Peyer's patch (tissue), 4 donors: ENCODE results near the gene ATG16L2. TPM values are rescaled to one million over a fixed set of nuclear protein-coding genes. Genes with fewer than 3 reads are reported as not detected.
A peak's percentile ranks its signal among the peaks of the same experiment; 100 is the strongest.

ENCODE experiments used
- DNase-seq, 3 donors: peaks; one replicate each; pipeline ENCODE4 v3.0.0-alpha.2; 2017 to 2019
- H3K27ac ChIP-seq, 4 donors: fragments of 200-600 bp; sonication (generic); one replicate each; pipeline ENCODE4 v1.5.1; 2016 to 2019
- H3K27me3 ChIP-seq, 2 donors: fragments of 200-600 bp; sonication (generic); one replicate each; pipeline ENCODE4 v1.5.1; 2019
- H3K36me3 ChIP-seq, 3 donors: fragments of 200-600 bp; sonication (generic); one replicate each; pipeline ENCODE4 v1.5.1; 2016 to 2019
- H3K4me1 ChIP-seq, 4 donors: fragments of 200-600 bp; sonication (generic); one replicate each; pipeline ENCODE4 v1.5.1; 2016 to 2019
- H3K4me3 ChIP-seq, 4 donors: fragments of 200-600 bp; sonication (generic); 1 replicate in 3 of 4; 2 replicates in 1 of 4; pipeline ENCODE4 v1.5.1; 2016 to 2019; ENCODE audit warnings: mild to moderate bottlenecking in 1 of 4
- H3K9me3 ChIP-seq, 4 donors: fragments of 200-600 bp; sonication (generic); one replicate each; pipeline ENCODE4 v1.5.1; 2016 to 2019; ENCODE audit warnings: mild to moderate bottlenecking in 1 of 4
- CTCF ChIP-seq, 6 experiments: fragments of 450-650 bp in 4 of 6; fragments of 200-600 bp in 2 of 6; sonication (generic) in 1 of 6; IDR thresholded peaks; one replicate each; pipeline ENCODE4 v1.5.1; 2017 to 2019; ENCODE audit warnings: antibody characterized with exemption in 6 of 6, mild to moderate bottlenecking in 3 of 6, moderate library complexity in 1 of 6
- POLR2A ChIP-seq, 2 donors: fragments of 450-650 bp; IDR thresholded peaks; one replicate each; pipeline ENCODE4 v1.5.1; 2017; ENCODE audit warnings: antibody characterized with exemption in 2 of 2, mild to moderate bottlenecking in 2 of 2, moderate library complexity in 2 of 2
- total RNA-seq, 4 donors: library from RNA; depleted of rRNA; stranded (reverse); fragments of >200 nt; gene quantifications; one replicate each; pipeline ENCODE4 v1.1.0, GENCODE V29; 2016

ATG16L2 gene
- total RNA-seq: 100 to 1,000 TPM in 1 of 4 donors, 10 to 100 TPM in 3; 39.9 to 226 (median 65.0) TPM

- Histone ChIP-seq H3K9me3 (no peaks in the 10 kb centered on the region), H3K27me3 (no peaks in the 10 kb centered on the region), H3K27ac (peak within 1 kb of the TSS; percentile 94 to 97 (median 94)), H3K36me3 (peaks cover 0 to 15% (median 0%) of the 10 kb centered on the region in 3 donors), H3K4me1 (peaks cover 0 to 37% (median 8%) of the 10 kb centered on the region in 4 donors), H3K4me3 (peak within 1 kb of the TSS; percentile 76 to 90 (median 80))
- DNase-seq: peak; percentile 81 to 95 (median 93)
- TF ChIP-seq CTCF (IDR thresholded peaks at IDR 0.05) (peak; percentile 24 to 64 (median 52)), POLR2A (IDR thresholded peaks at IDR 0.05) (peak; percentile 68 to 80)
Observed at GRCh38 chr11:72814286-72815109, at the start of gene ATG16L2. Gene ATG16L2 (plus strand): TSS chr11:72814411. CDS start chr11:72814446, 35 bp downstream.

DNA sequence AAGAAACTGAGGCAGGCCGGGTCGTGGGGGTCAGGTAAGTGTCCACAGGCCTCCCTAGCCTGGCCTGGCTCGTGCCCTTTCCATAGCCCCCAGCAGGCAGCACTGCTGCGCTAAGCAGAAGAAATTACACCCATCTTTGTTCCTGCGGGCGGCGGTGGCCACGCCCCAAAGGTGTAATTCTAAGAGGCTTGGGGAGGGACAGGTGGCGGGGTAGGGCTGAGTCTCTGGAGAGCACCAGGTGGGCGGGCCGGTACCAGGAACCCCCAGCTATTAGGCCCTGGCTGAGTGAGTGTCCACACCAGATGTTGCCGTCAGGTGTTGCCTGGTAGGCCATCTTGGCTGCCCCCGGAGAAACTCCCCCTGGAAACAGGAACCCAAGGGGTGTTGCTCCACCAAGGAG lies 49.7 kb upstream of the ATG16L2 start:
- Histone ChIP-seq H3K4me1 (peaks cover 0 to 6% (median 0%) of the 10 kb centered on the region in 4 donors), H3K27ac (peak overlapping the region in 2 of 4 donors; percentile 12 to 41)
- DNase-seq: peak in 2 of 3 donors; percentile 74 to 78

GRCh38 chr11:72766152-72766902 lies 47.9 kb upstream of the ATG16L2 start:
- H3K9me3 ChIP-seq: no peaks in the 10 kb centered on the region
- no peaks in the 10 kb centered on the region for H3K36me3 ChIP-seq
- no peak overlapping the region for H3K27ac ChIP-seq
- H3K4me3 ChIP-seq: no peak overlapping the region
- no peaks in the 10 kb centered on the region for H3K27me3 ChIP-seq
- peaks cover 0 to 7% (median 3%) of the 10 kb centered on the region in 4 donors for H3K4me1 ChIP-seq
- TF ChIP-seq POLR2A (IDR thresholded peaks at IDR 0.05) (no peak), CTCF (IDR thresholded peaks at IDR 0.05) (no peak)
- no peak for DNase-seq

More for the DNA sequence above, 49.7 kb upstream of the ATG16L2 start:
- no peak overlapping the region for H3K4me3 ChIP-seq
- H3K27me3 ChIP-seq: no peaks in the 10 kb centered on the region
- H3K9me3 ChIP-seq: no peaks in the 10 kb centered on the region
- TF ChIP-seq CTCF (IDR thresholded peaks at IDR 0.05): peak in 3 of 6 experiments; percentile 61 to 70 (median 67)
- no peak for TF ChIP-seq POLR2A (IDR thresholded peaks at IDR 0.05)
- H3K36me3 ChIP-seq: no peaks in the 10 kb centered on the region

GRCh38 chr11:72767203-72768062 lies 46.8 kb upstream of the ATG16L2 start:
- Histone ChIP-seq H3K27me3 (no peaks in the 10 kb centered on the region), H3K4me3 (no peak overlapping the region), H3K27ac (no peak overlapping the region), H3K36me3 (no peaks in the 10 kb centered on the region), H3K9me3 (no peaks in the 10 kb centered on the region), H3K4me1 (peaks cover 0 to 11% (median 3%) of the 10 kb centered on the region in 4 donors)
- no peak for DNase-seq
- TF ChIP-seq POLR2A (IDR thresholded peaks at IDR 0.05): no peak
- TF ChIP-seq CTCF (IDR thresholded peaks at IDR 0.05): no peak

GRCh38 chr11:72768581-72768980 lies 45.6 kb upstream of the ATG16L2 start:
- DNase-seq: no peak
- Histone ChIP-seq H3K4me3 (no peak overlapping the region), H3K27ac (no peak overlapping the region), H3K4me1 (peaks cover 0 to 18% (median 3%) of the 10 kb centered on the region in 4 donors), H3K9me3 (no peaks in the 10 kb centered on the region), H3K36me3 (no peaks in the 10 kb centered on the region), H3K27me3 (no peaks in the 10 kb centered on the region)
- TF ChIP-seq CTCF (IDR thresholded peaks at IDR 0.05): no peak
- TF ChIP-seq POLR2A (IDR thresholded peaks at IDR 0.05): no peak
